Effector CD8-positive, alpha-beta T cell (primary cell): Measurements from ENCODE around the gene GIMD1.
A peak's percentile ranks its signal among the peaks of the same experiment; 100 is the strongest.

Source experiments
- DNase-seq: peaks from one replicate; lab custom pipeline; 2025; lab: John Stamatoyannopoulos, UW

The GIMD1 gene

DNA sequence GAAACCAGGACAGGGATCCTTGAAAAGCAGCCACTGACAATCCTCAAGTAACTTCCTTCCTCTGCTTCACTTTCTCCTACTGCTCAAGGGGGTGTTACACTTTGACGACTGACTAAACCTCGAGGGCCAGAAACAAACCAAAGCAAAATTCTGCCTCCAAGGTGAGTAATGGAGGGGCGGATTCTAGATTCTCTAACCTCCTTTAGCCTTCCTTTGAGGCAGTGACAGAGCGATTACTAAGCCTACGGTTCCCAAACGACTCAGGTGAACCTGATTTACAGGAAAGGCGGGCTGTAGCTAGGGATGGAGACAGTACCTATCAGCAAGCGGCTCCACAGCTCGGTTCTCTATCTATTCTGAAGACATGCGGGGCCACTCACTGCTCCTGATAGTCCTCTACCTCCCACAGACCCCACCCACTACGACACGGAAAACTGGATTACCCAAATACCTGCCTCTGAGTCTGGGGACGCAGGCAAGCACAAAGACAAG, 53.1 kb downstream of the GIMD1 start:
- DNase-seq: peak; percentile 47

DNA sequence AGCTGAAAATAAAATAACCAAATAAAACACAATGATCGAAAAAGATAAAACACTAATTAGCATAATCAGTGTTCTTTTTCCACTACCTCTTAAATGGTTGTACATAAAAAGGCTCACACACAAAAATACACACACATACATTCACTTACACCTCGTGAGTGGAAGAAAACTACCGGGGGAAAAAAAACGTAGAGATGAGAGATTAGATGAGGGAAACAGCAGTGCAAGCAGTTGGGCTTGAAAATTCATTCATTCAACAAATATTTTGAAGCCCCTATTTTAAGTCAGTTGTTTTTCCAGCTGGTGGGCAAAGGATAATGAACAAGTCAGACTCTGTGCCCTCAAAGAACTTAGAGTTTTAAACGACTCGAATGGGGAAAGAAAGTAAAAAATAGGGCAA, 53.6 kb downstream of the GIMD1 start:
- no peak for DNase-seq

DNA sequence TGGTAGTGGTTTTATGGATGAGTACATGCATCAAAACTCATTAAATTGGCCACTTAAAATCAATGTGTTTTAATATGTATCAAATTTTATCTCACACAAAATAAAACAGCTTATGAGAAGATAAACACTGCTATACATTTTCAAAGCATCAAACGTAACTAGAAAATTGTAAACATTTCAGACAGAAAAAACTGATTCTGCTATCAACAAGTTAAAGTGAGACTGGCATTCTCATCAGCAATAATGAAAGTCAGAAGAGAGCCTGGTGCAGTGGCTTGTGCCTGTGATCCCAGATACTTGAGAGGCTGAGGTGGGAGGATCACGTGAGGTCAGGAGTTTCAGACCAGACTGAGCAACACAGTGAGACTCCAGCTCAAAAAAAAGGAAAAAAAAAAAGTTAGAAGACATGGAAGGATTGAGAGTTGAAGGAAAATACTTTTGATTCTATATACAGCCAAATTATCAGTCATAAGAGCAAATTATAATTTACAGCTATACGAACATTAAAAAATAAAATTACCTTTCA, 55.5 kb downstream of the GIMD1 start:
- DNase-seq: no peak

DNA sequence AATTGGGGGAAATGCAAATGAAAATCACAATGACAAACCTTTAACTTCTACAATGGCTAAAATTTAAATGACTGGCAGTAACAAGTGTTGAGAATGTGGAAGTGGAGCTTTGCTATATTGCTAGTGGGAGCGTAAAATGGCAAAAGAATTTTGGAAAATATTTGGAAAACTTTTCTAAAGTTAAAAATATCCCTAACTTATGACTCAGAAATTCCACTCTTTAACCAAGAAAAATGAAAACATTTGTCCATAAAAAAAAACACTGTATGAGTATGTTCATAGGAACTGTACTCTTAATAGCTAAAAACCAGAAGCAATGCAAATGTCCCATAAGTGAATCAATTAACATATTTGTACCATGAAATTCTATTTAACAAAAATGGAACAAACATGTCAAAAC, 56.2 kb downstream of the GIMD1 start:
- DNase-seq: no peak
